HepG2 (cell line): Measurements from ENCODE around the gene GPN1. TPM values are rescaled to one million over a fixed set of nuclear protein-coding genes. Genes with fewer than 3 reads are reported as not detected.
A peak's percentile ranks its signal among the peaks of the same experiment; 100 is the strongest.

ENCODE experiments used
- DNMT1 ChIP-seq: sonication (generic); formaldehyde crosslinking; IDR thresholded peaks from 2 replicates; pipeline ENCODE4 v1.5.1; 2020; ENCODE audit warnings: mild to moderate bottlenecking, missing genetic modification reagents
- HDAC6 ChIP-seq: fragments of 200-600 bp; sonication (generic); IDR thresholded peaks from 2 replicates; pipeline ENCODE4 v1.7.0; 2017; ENCODE audit warnings: mild to moderate bottlenecking, antibody characterized with exemption, low read length, low read depth
- KDM4B ChIP-seq: sonication (generic); formaldehyde crosslinking; IDR thresholded peaks from 2 replicates; pipeline ENCODE4 v1.4.0; 2020; ENCODE audit warnings: missing genetic modification reagents
- KDM5B ChIP-seq: sonication (generic); formaldehyde crosslinking; IDR thresholded peaks from 2 replicates; pipeline ENCODE4 v1.4.0; 2020; ENCODE audit warnings: missing genetic modification reagents, mild to moderate bottlenecking, borderline replicate concordance
- NFATC3 ChIP-seq: sonication (generic); formaldehyde crosslinking; IDR thresholded peaks from 2 replicates; pipeline ENCODE4 v1.5.1; 2020; ENCODE audit warnings: mild to moderate bottlenecking, missing genetic modification reagents
- PATZ1 ChIP-seq: sonication (generic); formaldehyde crosslinking; IDR thresholded peaks from 2 replicates; pipeline ENCODE4 v1.4.0; 2020; ENCODE audit warnings: missing genetic modification reagents
- PITX1 ChIP-seq: sonication (generic); formaldehyde crosslinking; IDR thresholded peaks from 2 replicates; pipeline ENCODE4 v1.5.1; 2020; ENCODE audit warnings: mild to moderate bottlenecking, missing genetic modification reagents
- PLRG1 ChIP-seq: fragments of 450-650 bp; conservative IDR thresholded peaks from 2 replicates; pipeline ENCODE4 v1.6.1; 2016
- PRDM15 ChIP-seq: sonication (generic); formaldehyde crosslinking; IDR thresholded peaks from 2 replicates; pipeline ENCODE4 v1.4.0; 2020; ENCODE audit warnings: missing genetic modification reagents
- RBM39 ChIP-seq: fragments of 200-400 bp; formaldehyde crosslinking; IDR thresholded peaks from one replicate; pipeline ENCODE4 v1.6.1; 2018; ENCODE audit warnings: antibody characterized with exemption, mild to moderate bottlenecking, low read depth, low read length; ENCODE audit not compliant: poor library complexity, severe bottlenecking
- SIX1 ChIP-seq: sonication (generic); formaldehyde crosslinking; IDR thresholded peaks from 2 replicates; pipeline ENCODE4 v1.4.0; 2020; ENCODE audit warnings: missing genetic modification reagents, borderline replicate concordance
- SIX4 ChIP-seq: sonication (generic); formaldehyde crosslinking; IDR thresholded peaks from 2 replicates; pipeline ENCODE4 v1.4.0; 2020; ENCODE audit warnings: missing genetic modification reagents
- SOX13 ChIP-seq, 3 experiments: fragments of 450-650 bp in 1 of 3; sonication (generic) in 1 of 3; formaldehyde crosslinking in 1 of 3; IDR thresholded peaks in 2 of 3; conservative IDR thresholded peaks in 1 of 3; 2 replicates each; pipeline versions ENCODE4 v1.5.0 to v1.6.1; 2016 to 2020; ENCODE audit warnings: antibody characterized with exemption in 1 of 3, mild to moderate bottlenecking in 1 of 3, missing compliant biosample characterization in 1 of 3, missing genetic modification reagents in 1 of 3, moderate library complexity in 1 of 3
- STAG1 ChIP-seq: sonication (generic); formaldehyde crosslinking; IDR thresholded peaks from 2 replicates; pipeline ENCODE4 v1.4.0; 2020; ENCODE audit warnings: missing genetic modification reagents
- TCF12 ChIP-seq, 2 experiments: fragments of 450-650 bp in 1 of 2; sonication (generic) in 1 of 2; formaldehyde crosslinking in 1 of 2; IDR thresholded peaks; 2 replicates each; pipeline versions ENCODE4 v1.6.1 to v1.8.0; 2017 to 2022; ENCODE audit warnings: antibody characterized with exemption in 1 of 2, mild to moderate bottlenecking in 1 of 2, missing genetic modification reagents in 1 of 2, moderate library complexity in 1 of 2
- ZNF17 ChIP-seq: sonication (generic); formaldehyde crosslinking; IDR thresholded peaks from 2 replicates; pipeline ENCODE4 v1.5.0; 2020; ENCODE audit warnings: mild to moderate bottlenecking, missing genetic modification reagents
- ZNF230 ChIP-seq: sonication (generic); formaldehyde crosslinking; IDR thresholded peaks from 2 replicates; pipeline ENCODE4 v1.4.0; 2020; ENCODE audit warnings: mild to moderate bottlenecking, missing genetic modification reagents
- ZNF501 ChIP-seq: sonication (generic); formaldehyde crosslinking; IDR thresholded peaks from 2 replicates; pipeline ENCODE4 v1.5.1; 2020; ENCODE audit warnings: mild to moderate bottlenecking, moderate library complexity, missing genetic modification reagents
- ZNF703 ChIP-seq: sonication (generic); formaldehyde crosslinking; IDR thresholded peaks from 2 replicates; pipeline ENCODE4 v1.5.1; 2020; ENCODE audit warnings: missing genetic modification reagents, mild to moderate bottlenecking, moderate library complexity, borderline replicate concordance
- ZNF720 ChIP-seq: sonication (generic); formaldehyde crosslinking; IDR thresholded peaks from 2 replicates; pipeline ENCODE4 v1.4.0; 2020; ENCODE audit warnings: missing genetic modification reagents
- ZNF790 ChIP-seq: sonication (generic); formaldehyde crosslinking; IDR thresholded peaks from 2 replicates; pipeline ENCODE4 v1.8.0; 2022; ENCODE audit warnings: missing genetic modification reagents, mild to moderate bottlenecking, borderline replicate concordance
- polyA plus RNA-seq, 8 experiments: library from polyadenylated mRNA; depleted of rRNA in 3 of 8; stranded (reverse) in 7 of 8; unstranded in 1 of 8; fragments of >200 nt; fragmentation: Illumina TruSeq in 4 of 8; extraction: Trizol in 4 of 8; gene quantifications; 2 replicates each; pipeline versions ENCODE4 v1.2.1 to v1.2.3, GENCODE V29; 2011 to 2016; ENCODE audit warnings: low read depth in 4 of 8, missing spikeins in 1 of 8, mixed read lengths in 1 of 8; ENCODE audit not compliant: insufficient read depth in 1 of 8
- total RNA-seq, 5 experiments: library from RNA; depleted of rRNA; stranded (reverse); fragments of >200 nt; fragmentation: Illumina TruSeq; extraction: Trizol; gene quantifications; 2 replicates each; pipeline ENCODE4 v1.2.3, GENCODE V29; 2016; ENCODE audit warnings: low read depth in 1 of 5

GPN1 gene
- total and polyA plus RNA-seq, 2 of the 13 experiments (the other 11 are each of a cell fraction or from before 2014, with no cell fraction given) = 54.5 to 62.7 TPM

- peak; percentile 65 for TF ChIP-seq PATZ1 (CRISPR knock-in tag)
- TF ChIP-seq SIX1 = peak; percentile 26; the same call in 1 of the 2 replicates
- peak; percentile 31; the same call in 1 of the 2 replicates for TF ChIP-seq ZNF720 (CRISPR knock-in tag)
- no peak for TF ChIP-seq PRDM15 (CRISPR knock-in tag)
- TF ChIP-seq SIX4 = peak; percentile 62; the same call in 1 of the 2 replicates
- no peak for TF ChIP-seq PLRG1
- peak; percentile 67; the same call in 1 of the 2 replicates for TF ChIP-seq ZNF790 (CRISPR knock-in tag)
- TF ChIP-seq ZNF703 (CRISPR knock-in tag) = no peak
- peak; percentile 57 for TF ChIP-seq KDM4B (CRISPR knock-in tag)
- peak; percentile 81; the same call in 1 of the 2 replicates for TF ChIP-seq ZNF230 (CRISPR knock-in tag)
- TF ChIP-seq RBM39 = peak; percentile 89
- no peak for TF ChIP-seq HDAC6
- TF ChIP-seq ZNF501 = peak; percentile 96
- TF ChIP-seq KDM5B = no peak; the same call in 1 of the 2 replicates
- TF ChIP-seq SOX13 (IDR thresholded peaks at IDR 0.05) = 0 out of 2 replicates have a peak, but pooled peaks have one; percentile 71
- TF ChIP-seq SOX13 (CRISPR knock-in tag; conservative IDR thresholded peaks at IDR 0.05 in 1 of 2, IDR thresholded peaks at IDR 0.05 in 1 of 2) = peak in 1 of 2 experiments; percentile 59; a peak in 2 of 4 replicates
- TF ChIP-seq ZNF17 = no peak
- TF ChIP-seq DNMT1 = peak; percentile 59; the same call in 1 of the 2 replicates
- TF ChIP-seq STAG1 (CRISPR knock-in tag) = peak; percentile 45
- peak; percentile 72; the same call in 1 of the 2 replicates for TF ChIP-seq PITX1 (CRISPR knock-in tag)
- peak; percentile 77; the same call in 1 of the 2 replicates for TF ChIP-seq NFATC3 (CRISPR knock-in tag)
- TF ChIP-seq TCF12 (IDR thresholded peaks at IDR 0.05) = no peak
- 0 out of 2 replicates have a peak, but pooled peaks have one; percentile 43 for TF ChIP-seq TCF12 (CRISPR knock-in tag; IDR thresholded peaks at IDR 0.05)
Measured at GRCh38 chr2:27628767-27629709, at the start of gene GPN1, which contains the start of gene CCDC121 (continued).
